Endothelial cell of umbilical vein (primary cell): Measurements from ENCODE around the gene DNAJC9. TPM values are rescaled to one million over a fixed set of nuclear protein-coding genes. Genes with fewer than 3 reads are reported as not detected.
A peak's percentile ranks its signal among the peaks of the same experiment; 100 is the strongest.

Source experiments
- Bru-seq: library from RNA; stranded (reverse); fragments of 400-500 nt; gene quantifications from one replicate; lab custom pipeline; 2021; lab: Mats Ljungman, UMichigan
- BruChase-seq, 2 experiments: library from RNA; stranded (reverse); fragments of 400-500 nt; gene quantifications; one replicate each; lab custom pipeline; 2021; lab: Mats Ljungman, UMichigan
- BruUV-seq: library from RNA; stranded (reverse); fragments of 400-500 nt; replicated peaks from 2 replicates; lab custom pipeline; 2021; lab: Mats Ljungman, UMichigan
- CTCF ChIA-PET: fragments of 300-600, 350-600 bp; sonication (Branson Sonifier 250); formaldehyde crosslinking; loops from one replicate; lab custom pipeline; 2021; ENCODE audit warnings: antibody characterized with exemption, inconsistent platforms; lab: Charles Lee
- POLR2A ChIA-PET: fragments of 300-600, 350-600 bp; sonication (Branson Sonifier 250); formaldehyde crosslinking; loops from one replicate; lab custom pipeline; 2021; ENCODE audit warnings: antibody characterized with exemption, inconsistent platforms; lab: Charles Lee
- DNase-seq: peaks from one replicate; pipeline ENCODE4 v3.0.0-alpha.2; 2011; ENCODE audit warnings: low read depth, low spot score
- FAIRE-seq: peaks from 2 replicates; lab custom pipeline; 2011; peaks lifted over from hg19 to GRCh38; lab: Jason Lieb, UNC
- H2AFZ ChIP-seq: 2 replicates; pipeline ENCODE4 v1.6.0; 2012; ENCODE audit warnings: low read depth, low read length, control low read depth, inconsistent platforms
- H3K27ac ChIP-seq: 2 replicates; pipeline ENCODE4 v1.5.1; 2011; ENCODE audit warnings: low read depth, mild to moderate bottlenecking, control low read depth, low read length, moderate library complexity; ENCODE audit not compliant: insufficient read depth
- H3K27me3 ChIP-seq, 2 experiments: 2 replicates each; pipeline versions ENCODE4 v1.6.0 to v1.6.1; 2011; ENCODE audit warnings: low read length in 2 of 2, mixed read lengths in 1 of 2; ENCODE audit not compliant: control insufficient read depth in 2 of 2, insufficient read depth in 2 of 2
- H3K36me3 ChIP-seq, 2 experiments: 2 replicates in 1 of 2; 3 replicates in 1 of 2; pipeline ENCODE4 v1.5.1; 2011; ENCODE audit warnings: low read length in 2 of 2, mild to moderate bottlenecking in 1 of 2, moderate library complexity in 1 of 2; ENCODE audit not compliant: control insufficient read depth in 2 of 2, insufficient read depth in 2 of 2; ENCODE audit errors: extremely low read depth in 1 of 2
- H3K4me1 ChIP-seq: 3 replicates; pipeline ENCODE4 v1.5.1; 2011; ENCODE audit warnings: mild to moderate bottlenecking, low read length; ENCODE audit not compliant: control insufficient read depth, insufficient read depth; ENCODE audit errors: extremely low read depth
- H3K4me2 ChIP-seq: 2 replicates; pipeline ENCODE4 v1.6.1; 2011; ENCODE audit warnings: low read length, control low read depth, mixed read lengths; ENCODE audit not compliant: insufficient read depth
- H3K4me3 ChIP-seq, 3 experiments: fragments of 200-600 bp in 1 of 3; sonication (generic), shearing (Covaris generic) in 1 of 3; replicated peaks in 1 of 3; 2 replicates each; pipeline ENCODE4 v1.5.1; 2011 to 2016; ENCODE audit warnings: control low read depth in 3 of 3, low read length in 3 of 3, mild to moderate bottlenecking in 2 of 3, inconsistent platforms in 1 of 3, low read depth in 1 of 3, moderate library complexity in 1 of 3; ENCODE audit not compliant: insufficient read depth in 1 of 3
- H3K79me2 ChIP-seq: 2 replicates; pipeline ENCODE4 v1.6.0; 2012; ENCODE audit warnings: low read length, inconsistent platforms; ENCODE audit not compliant: control insufficient read depth, insufficient read depth
- H3K9ac ChIP-seq: replicated peaks from 2 replicates; pipeline ENCODE3; 2011; ENCODE audit warnings: low read length, control low read depth; ENCODE audit not compliant: insufficient read depth; ENCODE audit errors: extremely low read depth
- H3K9me1 ChIP-seq: replicated peaks from 3 replicates; pipeline ENCODE4 v1.6.0; 2011; ENCODE audit warnings: mild to moderate bottlenecking, low read length; ENCODE audit not compliant: control insufficient read depth, insufficient read depth; ENCODE audit errors: extremely low read depth
- H3K9me3 ChIP-seq: replicated peaks from 2 replicates; pipeline ENCODE4 v1.5.1; 2012; ENCODE audit warnings: low read length, inconsistent platforms; ENCODE audit not compliant: control insufficient read depth, insufficient read depth
- H4K20me1 ChIP-seq: replicated peaks from 2 replicates; pipeline ENCODE3; 2011; ENCODE audit warnings: mild to moderate bottlenecking, low read length; ENCODE audit not compliant: control insufficient read depth, insufficient read depth; ENCODE audit errors: extremely low read depth
- CTCF ChIP-seq, 2 donors: IDR thresholded peaks; 1 replicate in 1 of 2; 2 replicates in 1 of 2; pipeline ENCODE4 v1.5.1; 2011; ENCODE audit warnings: low read length in 2 of 2, mild to moderate bottlenecking in 2 of 2, moderate library complexity in 2 of 2, control low read depth in 1 of 2, inconsistent platforms in 1 of 2, low read depth in 1 of 2; ENCODE audit not compliant: insufficient read depth in 1 of 2; ENCODE audit errors: extremely low read depth in 1 of 2
- EZH2 ChIP-seq: IDR thresholded peaks from 2 replicates; pipeline ENCODE4 v1.6.1; 2012; ENCODE audit warnings: borderline replicate concordance, low read depth, mild to moderate bottlenecking, moderate library complexity, low read length, inconsistent platforms; ENCODE audit not compliant: severe bottlenecking
- FOS ChIP-seq: IDR thresholded peaks from 2 replicates; pipeline ENCODE4 v1.6.1; 2011; ENCODE audit warnings: mild to moderate bottlenecking, low read length, moderate library complexity, borderline replicate concordance; ENCODE audit not compliant: insufficient read depth
- GATA2 ChIP-seq: IDR thresholded peaks from 2 replicates; pipeline ENCODE4 v1.7.0; 2011; ENCODE audit warnings: low read depth, mild to moderate bottlenecking, moderate library complexity, mixed read lengths, low read length; ENCODE audit not compliant: insufficient read length, insufficient read depth
- JUN ChIP-seq: IDR thresholded peaks from 2 replicates; pipeline ENCODE4 v1.6.1; 2011; ENCODE audit warnings: borderline replicate concordance, low read depth; ENCODE audit not compliant: insufficient read length, insufficient read depth
- MYC ChIP-seq: IDR thresholded peaks from one replicate; pipeline ENCODE4 v1.6.1; 2011; ENCODE audit warnings: mild to moderate bottlenecking, low read depth, low read length
- POLR2A ChIP-seq: IDR thresholded peaks from 2 replicates; pipeline ENCODE4 v1.6.1; 2012; ENCODE audit warnings: low read depth, mild to moderate bottlenecking, control low read depth, low read length
- POLR2AphosphoS5 ChIP-seq: IDR thresholded peaks from 2 replicates; pipeline ENCODE4 v1.6.1; 2012; ENCODE audit warnings: low read depth, mild to moderate bottlenecking, control low read depth, low read length, moderate library complexity; ENCODE audit not compliant: insufficient read depth
- dilution Hi-C: fragments of 300-500 bp; cut with MboI; formaldehyde crosslinking; loops from one replicate; pipeline ENCODE4 v1.15.0; 2019; ENCODE audit warnings: low sequenced_read_pairs; ENCODE audit not compliant: extremely low pct_ligation_motif_present
- intact Hi-C: fragments of 100-400 bp; cut with micrococcal nuclease; formaldehyde crosslinking; loops from one replicate; pipeline ENCODE4 v1.10.0; 2022
- long read RNA-seq: library from polyadenylated mRNA; stranded (forward); transcript quantifications from one replicate; pipeline ENCODE4 v2.0.0, GENCODE V29; 2021
- polyA minus RNA-seq, 3 experiments: library from RNA; depleted of rRNA, polyadenylated mRNA; stranded (reverse); fragments of >200 nt; gene quantifications; 1 replicate in 1 of 3; 2 replicates in 2 of 3; pipeline ENCODE4 v1.2.3, GENCODE V29; 2011
- polyA plus RNA-seq, 4 experiments: library from polyadenylated mRNA; depleted of rRNA in 3 of 4; stranded (reverse) in 3 of 4; unstranded in 1 of 4; fragments of >200 nt; gene quantifications; 2 replicates each; pipeline versions ENCODE4 v1.2.1 to v1.2.3, GENCODE V29; 2011 to 2012; ENCODE audit warnings: missing spikeins in 1 of 4
- total RNA-seq: library from RNA; stranded (reverse); gene quantifications from 2 replicates; pipeline ENCODE4 v1.2.3, GENCODE V29; 2021
- TF ChIP-seq, protein P1 (sequence below): IDR thresholded peaks from 2 replicates; pipeline ENCODE4 v1.6.1; 2011; ENCODE audit not compliant: insufficient read depth, insufficient read length

Gene DNAJC9, protein sequence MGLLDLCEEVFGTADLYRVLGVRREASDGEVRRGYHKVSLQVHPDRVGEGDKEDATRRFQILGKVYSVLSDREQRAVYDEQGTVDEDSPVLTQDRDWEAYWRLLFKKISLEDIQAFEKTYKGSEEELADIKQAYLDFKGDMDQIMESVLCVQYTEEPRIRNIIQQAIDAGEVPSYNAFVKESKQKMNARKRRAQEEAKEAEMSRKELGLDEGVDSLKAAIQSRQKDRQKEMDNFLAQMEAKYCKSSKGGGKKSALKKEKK
- total RNA-seq (47.1 and 55.0 TPM in 2 replicates), polyA plus RNA-seq (27.1 and 29.1 TPM in 2 replicates), polyA minus RNA-seq (28.2 and 31.0 TPM in 2 replicates), Bru-seq, nascent RNA (percentile 95 among the genes with signal in this experiment), BruChase-seq, experiment 1, labeled RNA remaining after a 6-hour chase (percentile 99 among the genes with signal in this experiment), BruChase-seq, experiment 2, labeled RNA remaining after a 2-hour chase (percentile 98 among the genes with signal in this experiment)
- 33.6 and 37.4 TPM in 2 replicates for polyA plus RNA-seq (2011; cell fraction: cytosol; rRNA removed)
- 42.2 and 56.5 TPM in 2 replicates for polyA plus RNA-seq (2011; cell fraction: nucleus; rRNA removed)
- 29.0 and 45.9 TPM in 2 replicates for polyA plus RNA-seq (2012)
- 26.5 TPM for polyA minus RNA-seq (2011; cell fraction: cytosol; rRNA and poly(A)+ RNA removed)
- polyA minus RNA-seq (2011; cell fraction: nucleus; rRNA and poly(A)+ RNA removed), result 16.6 and 29.4 TPM in 2 replicates
- long read RNA-seq, transcript DNAJC9-201 (5 exons, 3,032 nt), result major isoform, 242 of 317 reads
- long read RNA-seq, partial matches to known transcripts, result 33 of 317 reads
- long read RNA-seq, other reads (novel, unspliced or antisense), result 42 of 317 reads

DNA sequence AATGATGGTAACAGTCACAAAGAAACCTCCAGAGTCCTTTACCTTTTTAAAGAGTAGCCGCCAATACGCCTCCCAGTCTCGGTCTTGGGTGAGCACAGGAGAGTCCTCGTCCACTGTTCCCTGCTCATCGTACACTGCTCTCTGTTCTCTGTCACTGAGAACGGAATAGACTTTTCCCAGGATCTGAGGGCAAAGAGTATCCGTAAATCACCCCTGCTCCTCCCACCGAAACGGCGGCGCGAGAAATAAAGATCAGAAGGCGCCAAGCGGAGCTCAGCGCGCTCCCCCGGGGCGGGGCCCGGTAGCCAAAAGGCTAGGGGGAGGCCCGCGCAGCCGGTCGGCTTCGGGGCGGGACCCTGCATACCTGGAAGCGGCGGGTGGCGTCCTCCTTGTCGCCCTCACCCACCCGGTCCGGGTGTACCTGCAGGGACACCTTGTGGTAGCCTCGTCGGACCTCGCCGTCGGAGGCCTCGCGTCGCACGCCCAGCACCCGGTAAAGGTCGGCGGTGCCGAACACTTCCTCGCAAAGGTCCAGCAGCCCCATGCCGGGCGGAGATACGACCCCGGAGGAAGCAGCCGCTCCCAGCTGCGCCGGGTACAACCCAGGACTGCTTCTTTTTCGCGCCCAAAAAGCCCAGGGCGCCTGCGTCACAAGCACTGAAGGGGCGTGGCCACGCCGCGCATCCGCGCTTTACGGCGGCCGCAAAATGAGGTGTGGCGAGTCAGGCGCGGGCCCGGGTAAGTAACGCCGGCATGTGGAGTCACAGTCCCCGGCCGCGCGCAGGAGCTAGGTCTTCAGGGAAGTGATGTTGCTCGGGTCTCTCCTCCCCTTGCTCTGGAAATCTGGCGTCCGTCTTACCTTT is at the start of gene DNAJC9:
DNAJC9 (minus strand) TSS at position 610 of the 863 bp plus-strand sequence; CDS start at position 544, 66 bp downstream.
- Histone ChIP-seq H3K4me3 (peak within 1 kb of the TSS; percentile 63 to 91 (median 89)), H3K9me1 (no peaks in the 10 kb centered on the region), H4K20me1 (no peaks in the 10 kb centered on the region), H3K27me3 (no peaks in the 10 kb centered on the region), H3K27ac (peak within 1 kb of the TSS; percentile 68), H3K9me3 (no peaks in the 10 kb centered on the region), H3K9ac (peak within 1 kb of the TSS; percentile 77), H3K4me2 (peak within 1 kb of the TSS; percentile 92), H2AFZ (peak within 1 kb of the TSS; percentile 77), H3K79me2 (peaks cover 53% of the 10 kb centered on the region), H3K4me1 (peaks cover 36% of the 10 kb centered on the region), H3K36me3 (peaks cover 9% of the 10 kb centered on the region in 2 experiments)
- POLR2A ChIA-PET, result interaction anchor here (0.6 to 1.3 kb wide), 4 partner anchors 13 to 484 kb away, joined by 3 to 4 read pairs (median 3); no protein-coding TSS in a partner anchor
- dilution Hi-C loops (no loop called here), intact Hi-C loops (loop anchor here (2.0 kb wide), 1 partner anchor 78 kb away; the partner anchor contains the start of genes ECD and FAM149B1)
- CTCF ChIA-PET, result interaction anchor here (0.9 to 2.4 kb wide), 3 partner anchors 9 to 28 kb away, joined by 4 to 16 read pairs (median 4); no protein-coding TSS in a partner anchor
- FAIRE-seq, result peak; percentile 67
- no TSS peak for BruUV-seq
- DNase-seq, result peak; percentile 96
- TF ChIP-seq POLR2A (peak; percentile 95), CTCF (IDR thresholded peaks at IDR 0.05; ENCODE audit: extremely low read depth in 1 of 2, insufficient read depth in 1 of 2, low read depth in 1 of 2, low read length in 2 of 2) (no peak), MYC (peak; percentile 84), JUN (no peak), POLR2AphosphoS5 (peak; percentile 98), FOS (no peak), GATA2 (no peak), EZH2 (no peak)
- TF ChIP-seq, protein P1, sequence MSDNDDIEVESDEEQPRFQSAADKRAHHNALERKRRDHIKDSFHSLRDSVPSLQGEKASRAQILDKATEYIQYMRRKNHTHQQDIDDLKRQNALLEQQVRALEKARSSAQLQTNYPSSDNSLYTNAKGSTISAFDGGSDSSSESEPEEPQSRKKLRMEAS, result peak; percentile 62
